Measurements from ENCODE around the gene CXCL1. TPM values are rescaled to one million over a fixed set of nuclear protein-coding genes. Genes with fewer than 3 reads are reported as not detected.

CXCL1 gene
- total RNA-seq (under 1 TPM in 1 of 2 donors, not detected in 1; 0.74 TPM), polyA plus RNA-seq (ENCODE audit: insufficient read depth, low read depth, low replicate concordance) (1.5 TPM)
- long read RNA-seq, donor 1, partial matches to known transcripts: 0 of 1 reads
- long read RNA-seq, donor 1, other reads (novel, unspliced or antisense): 0 of 1 reads
- long read RNA-seq, donor 2, partial matches to known transcripts: 0 of 2 reads
- long read RNA-seq, donor 2, other reads (novel, unspliced or antisense): 0 of 2 reads

DNA sequence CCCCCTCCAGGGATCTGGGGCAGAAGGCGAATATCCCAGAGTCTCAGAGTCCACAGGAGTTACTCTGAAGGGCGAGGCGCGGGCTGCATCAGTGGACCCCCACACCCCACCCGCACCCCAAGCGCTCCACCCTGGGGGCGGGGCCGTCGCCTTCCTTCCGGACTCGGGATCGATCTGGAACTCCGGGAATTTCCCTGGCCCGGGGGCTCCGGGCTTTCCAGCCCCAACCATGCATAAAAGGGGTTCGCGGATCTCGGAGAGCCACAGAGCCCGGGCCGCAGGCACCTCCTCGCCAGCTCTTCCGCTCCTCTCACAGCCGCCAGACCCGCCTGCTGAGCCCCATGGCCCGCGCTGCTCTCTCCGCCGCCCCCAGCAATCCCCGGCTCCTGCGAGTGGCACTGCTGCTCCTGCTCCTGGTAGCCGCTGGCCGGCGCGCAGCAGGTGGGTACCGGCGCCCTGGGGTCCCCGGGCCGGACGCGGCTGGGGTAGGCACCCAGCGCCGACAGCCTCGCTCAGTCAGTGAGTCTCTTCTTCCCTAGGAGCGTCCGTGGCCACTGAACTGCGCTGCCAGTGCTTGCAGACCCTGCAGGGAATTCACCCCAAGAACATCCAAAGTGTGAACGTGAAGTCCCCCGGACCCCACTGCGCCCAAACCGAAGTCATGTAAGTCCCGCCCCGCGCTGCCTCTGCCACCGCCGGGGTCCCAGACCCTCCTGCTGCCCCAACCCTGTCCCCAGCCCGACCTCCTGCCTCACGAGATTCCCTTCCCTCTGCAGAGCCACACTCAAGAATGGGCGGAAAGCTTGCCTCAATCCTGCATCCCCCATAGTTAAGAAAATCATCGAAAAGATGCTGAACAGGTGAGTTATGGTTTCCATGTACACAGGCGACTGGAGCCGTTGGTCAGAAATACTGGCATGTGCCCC lies at the start of gene CXCL1:
Gene CXCL1, plus strand, starts transcription at position 264 of the 926 bp plus-strand sequence. Its CDS starts 78 bp downstream, at position 342.
- Histone ChIP-seq H3K27ac (no peak within 1 kb of the TSS), H3K27me3 (no peaks in the 10 kb centered on the region), H3K4me3 (peak within 1 kb of the TSS; percentile 49 to 58), H3K36me3 (ENCODE audit: low read depth, missing control alignments) (no peaks in the 10 kb centered on the region), H3K9me3 (no peaks in the 10 kb centered on the region), H3K4me1 (peaks cover 7% of the 10 kb centered on the region)
- TF ChIP-seq, protein P1, sequence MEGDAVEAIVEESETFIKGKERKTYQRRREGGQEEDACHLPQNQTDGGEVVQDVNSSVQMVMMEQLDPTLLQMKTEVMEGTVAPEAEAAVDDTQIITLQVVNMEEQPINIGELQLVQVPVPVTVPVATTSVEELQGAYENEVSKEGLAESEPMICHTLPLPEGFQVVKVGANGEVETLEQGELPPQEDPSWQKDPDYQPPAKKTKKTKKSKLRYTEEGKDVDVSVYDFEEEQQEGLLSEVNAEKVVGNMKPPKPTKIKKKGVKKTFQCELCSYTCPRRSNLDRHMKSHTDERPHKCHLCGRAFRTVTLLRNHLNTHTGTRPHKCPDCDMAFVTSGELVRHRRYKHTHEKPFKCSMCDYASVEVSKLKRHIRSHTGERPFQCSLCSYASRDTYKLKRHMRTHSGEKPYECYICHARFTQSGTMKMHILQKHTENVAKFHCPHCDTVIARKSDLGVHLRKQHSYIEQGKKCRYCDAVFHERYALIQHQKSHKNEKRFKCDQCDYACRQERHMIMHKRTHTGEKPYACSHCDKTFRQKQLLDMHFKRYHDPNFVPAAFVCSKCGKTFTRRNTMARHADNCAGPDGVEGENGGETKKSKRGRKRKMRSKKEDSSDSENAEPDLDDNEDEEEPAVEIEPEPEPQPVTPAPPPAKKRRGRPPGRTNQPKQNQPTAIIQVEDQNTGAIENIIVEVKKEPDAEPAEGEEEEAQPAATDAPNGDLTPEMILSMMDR (IDR thresholded peaks at IDR 0.05): no peak
- TF ChIP-seq POLR2A (IDR thresholded peaks at IDR 0.05): no peak
- 12 to 63% methylated on average over 5 to 48 of the region's 61 CpGs for WGBS, 2 donors
- intact Hi-C loops (cut with DNase I; ENCODE audit: low total_unique reads): no loop called here
- DNase-seq: peak; percentile 16

DNA sequence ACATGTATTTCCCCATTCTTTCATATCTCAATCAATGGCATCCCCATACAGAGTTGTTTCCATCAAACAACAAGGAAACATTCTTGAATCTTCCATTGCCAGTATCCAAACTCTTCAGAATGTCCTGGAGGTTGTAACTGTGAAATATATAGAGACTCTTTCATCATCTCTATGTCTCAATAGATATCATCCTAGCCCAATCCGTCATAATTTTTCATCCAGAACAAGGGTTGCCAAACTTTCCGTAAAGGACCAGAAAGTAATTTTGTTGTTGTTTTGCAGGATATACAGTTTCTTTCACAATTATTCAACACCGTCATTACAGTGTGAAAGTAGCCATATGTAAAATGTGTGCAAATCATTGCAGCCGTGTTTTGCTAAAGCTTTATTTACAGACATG lies 47.9 kb upstream of the CXCL1 start:
- Histone ChIP-seq H3K36me3 (ENCODE audit: low read depth, missing control alignments) (no peaks in the 10 kb centered on the region), H3K9me3 (no peaks in the 10 kb centered on the region), H3K27ac (no peak overlapping the region), H3K4me1 (no peaks in the 10 kb centered on the region), H3K27me3 (no peaks in the 10 kb centered on the region), H3K4me3 (no peak overlapping the region)
- no peak for DNase-seq
- 89 to 93% methylated on average over 4 of the region's 4 CpGs for WGBS, 2 donors
- intact Hi-C loops (cut with DNase I; ENCODE audit: low total_unique reads): no loop called here
- TF ChIP-seq, protein P1 (IDR thresholded peaks at IDR 0.05): no peak
- no peak for TF ChIP-seq POLR2A (IDR thresholded peaks at IDR 0.05)

DNA sequence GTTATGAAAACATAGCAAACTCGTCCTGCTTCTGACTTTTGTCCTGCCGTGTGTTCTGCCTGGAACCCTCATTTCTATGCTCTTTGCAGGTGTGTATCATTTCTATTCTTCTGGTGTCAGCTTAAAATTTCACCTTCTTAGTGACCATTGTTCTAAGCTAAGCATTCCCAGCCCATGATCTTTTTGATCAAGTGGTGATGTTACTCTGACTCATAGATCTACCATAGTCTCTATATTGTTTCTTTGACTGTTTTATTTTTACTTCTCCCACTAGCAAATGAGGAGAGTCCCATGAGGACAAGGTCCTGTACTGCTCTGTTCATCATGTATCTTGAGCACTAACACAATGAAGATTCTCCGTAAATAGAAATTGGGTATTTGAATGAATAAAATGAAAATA lies 46.8 kb upstream of the CXCL1 start:
- Histone ChIP-seq H3K27ac (no peak overlapping the region), H3K4me3 (no peak overlapping the region), H3K4me1 (no peaks in the 10 kb centered on the region), H3K36me3 (ENCODE audit: low read depth, missing control alignments) (no peaks in the 10 kb centered on the region), H3K9me3 (no peaks in the 10 kb centered on the region), H3K27me3 (no peaks in the 10 kb centered on the region)
- WGBS, 2 donors: 84 to 87% methylated on average over 3 of the region's 3 CpGs
- intact Hi-C loops (cut with DNase I; ENCODE audit: low total_unique reads): no loop called here
- no peak for DNase-seq
- TF ChIP-seq, protein P1 (IDR thresholded peaks at IDR 0.05): no peak
- TF ChIP-seq POLR2A (IDR thresholded peaks at IDR 0.05): no peak

DNA sequence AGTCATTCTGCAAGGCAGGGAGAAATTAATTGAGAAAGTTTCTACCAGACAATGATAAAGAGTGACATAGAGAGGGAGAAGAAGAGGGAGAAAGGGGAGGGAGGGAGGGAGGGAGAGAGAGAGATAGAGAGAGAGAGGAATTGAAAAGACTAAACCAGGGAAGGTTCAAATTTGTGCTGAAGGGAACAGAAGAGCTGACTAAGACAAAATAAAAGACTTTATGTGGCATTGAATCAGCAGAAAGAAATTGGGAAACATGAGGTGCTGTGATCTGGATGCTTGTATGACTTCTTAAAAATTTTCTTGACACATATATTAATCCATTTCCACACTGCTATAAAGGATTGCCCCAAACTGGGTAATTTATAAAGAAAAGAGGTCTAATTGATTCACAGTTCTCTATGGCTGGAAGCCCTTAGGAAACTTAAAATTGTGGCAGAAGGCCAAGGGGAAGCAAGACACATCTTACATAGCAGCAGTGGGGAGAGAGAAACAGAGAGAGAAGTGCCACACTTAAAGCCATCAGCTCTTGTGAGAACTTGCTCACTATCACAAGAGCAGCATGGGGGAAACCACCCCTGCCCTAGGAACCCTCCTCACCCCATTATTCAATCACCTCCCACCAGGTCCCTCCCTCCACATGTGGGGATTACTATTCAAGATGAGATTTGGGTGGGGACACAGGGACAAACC lies 46.2 kb upstream of the CXCL1 start:
- DNase-seq: no peak
- H3K9me3 ChIP-seq: no peaks in the 10 kb centered on the region
- TF ChIP-seq POLR2A (IDR thresholded peaks at IDR 0.05): no peak
- TF ChIP-seq, protein P1 (IDR thresholded peaks at IDR 0.05): no peak
- H3K36me3 ChIP-seq (ENCODE audit: low read depth, missing control alignments): no peaks in the 10 kb centered on the region
- H3K27me3 ChIP-seq: no peaks in the 10 kb centered on the region
- H3K4me1 ChIP-seq: no peaks in the 10 kb centered on the region
- no peak overlapping the region for H3K4me3 ChIP-seq
- intact Hi-C loops (cut with DNase I; ENCODE audit: low total_unique reads): no loop called here
- no peak overlapping the region for H3K27ac ChIP-seq
